H1 (cell line): Measurements from ENCODE around the gene PLCL1. TPM values are rescaled to one million over a fixed set of nuclear protein-coding genes. Genes with fewer than 3 reads are reported as not detected.

ENCODE experiments used
- CTCF ChIA-PET: fragments of 300-600 bp; sonication (Branson Sonifier 250); formaldehyde crosslinking; loops from one replicate; lab custom pipeline; 2021; ENCODE audit not compliant: partially characterized antibody; lab: Charles Lee
- POLR2A ChIA-PET: fragments of 300-600 bp; sonication (Branson Sonifier 250); formaldehyde crosslinking; loops from one replicate; lab custom pipeline; 2021; ENCODE audit warnings: inconsistent platforms; ENCODE audit not compliant: partially characterized antibody; lab: Charles Lee
- DNase-seq, 2 experiments: peaks; one replicate each; pipeline versions ENCODE4 v3.0.0 to v3.0.0-alpha.2; 2010 to 2022; ENCODE audit warnings: low spot score in 2 of 2, low read depth in 1 of 2, mixed read lengths in 1 of 2
- FAIRE-seq: peaks from 2 replicates; lab custom pipeline; 2011; peaks lifted over from hg19 to GRCh38; lab: Jason Lieb, UNC
- H2AFZ ChIP-seq: 2 replicates; pipeline ENCODE4 v1.8.1; 2012; ENCODE audit warnings: low read length, inconsistent platforms
- H2AK5ac ChIP-seq: 2 replicates; pipeline ENCODE4 v1.6.1; 2013; ENCODE audit warnings: low read depth, low read length
- H2BK120ac ChIP-seq: replicated peaks from 2 replicates; pipeline ENCODE3; 2013; ENCODE audit warnings: low read depth, low read length, inconsistent platforms
- H2BK12ac ChIP-seq: 2 replicates; pipeline ENCODE4 v1.6.1; 2013; ENCODE audit warnings: low read depth, low read length
- H2BK15ac ChIP-seq: 2 replicates; pipeline ENCODE4 v1.6.1; 2013; ENCODE audit warnings: low read length
- H2BK20ac ChIP-seq: 2 replicates; pipeline ENCODE4 v1.6.1; 2013; ENCODE audit warnings: low read length
- H2BK5ac ChIP-seq: 2 replicates; pipeline ENCODE4 v1.6.1; 2013; ENCODE audit warnings: low read depth, low read length
- H3K14ac ChIP-seq: 2 replicates; pipeline ENCODE4 v1.6.1; 2013; ENCODE audit warnings: inconsistent platforms; ENCODE audit not compliant: insufficient read length
- H3K18ac ChIP-seq: 2 replicates; pipeline ENCODE4 v1.6.1; 2013; ENCODE audit warnings: low read length; ENCODE audit errors: extremely low read depth
- H3K23ac ChIP-seq: 2 replicates; pipeline ENCODE4 v1.6.1; 2013; ENCODE audit warnings: inconsistent platforms; ENCODE audit not compliant: insufficient read length
- H3K23me2 ChIP-seq: 2 replicates; pipeline ENCODE4 v1.6.1; 2013; ENCODE audit warnings: low read depth, low read length
- H3K27ac ChIP-seq: 2 replicates; pipeline ENCODE4 v1.6.1; 2011; ENCODE audit warnings: low read depth, low read length, inconsistent platforms
- H3K27me3 ChIP-seq, 4 experiments: replicated peaks in 1 of 4; 1 replicate in 1 of 4; 2 replicates in 3 of 4; pipeline versions ENCODE4 v1.6.1 to v1.8.1; 2011 to 2013; ENCODE audit warnings: low read length in 3 of 4, mild to moderate bottlenecking in 3 of 4, inconsistent platforms in 2 of 4, mixed read lengths in 2 of 4, moderate library complexity in 1 of 4; ENCODE audit not compliant: control insufficient read depth in 3 of 4, insufficient read depth in 3 of 4; ENCODE audit errors: extremely low read depth in 1 of 4
- H3K36me3 ChIP-seq, 4 experiments: 2 replicates each; pipeline versions ENCODE4 v1.6.1 to v1.8.1; 2011 to 2013; ENCODE audit warnings: mild to moderate bottlenecking in 4 of 4, low read length in 3 of 4, moderate library complexity in 2 of 4, control low read depth in 1 of 4, inconsistent platforms in 1 of 4; ENCODE audit not compliant: insufficient read depth in 4 of 4, control insufficient read depth in 2 of 4
- H3K4ac ChIP-seq: replicated peaks from 2 replicates; pipeline ENCODE3; 2013; ENCODE audit warnings: low read length, low read depth, mixed read lengths, inconsistent platforms; ENCODE audit not compliant: insufficient read length
- H3K4me1 ChIP-seq, 4 experiments: replicated peaks in 1 of 4; 1 replicate in 1 of 4; 2 replicates in 3 of 4; pipeline versions ENCODE4 v1.6.1 to v1.8.1; 2011 to 2013; ENCODE audit warnings: low read length in 3 of 4, inconsistent platforms in 2 of 4, mixed read lengths in 1 of 4; ENCODE audit not compliant: insufficient read depth in 4 of 4, control insufficient read depth in 3 of 4
- H3K4me2 ChIP-seq, 2 experiments: 2 replicates each; pipeline versions ENCODE4 v1.6.1 to v1.8.1; 2011 to 2013; ENCODE audit warnings: low read depth in 2 of 2, low read length in 2 of 2, control low read depth in 1 of 2, inconsistent platforms in 1 of 2, mild to moderate bottlenecking in 1 of 2; ENCODE audit not compliant: insufficient read depth in 1 of 2
- H3K4me3 ChIP-seq, 4 experiments: fragments of 200-600, 300-600 bp in 1 of 4; sonication (generic), shearing (Covaris generic), sonication (Bioruptor Twin) in 1 of 4; 2 replicates each; pipeline versions ENCODE4 v1.5.1 to v1.8.1; 2011 to 2016; ENCODE audit warnings: low read length in 4 of 4, low read depth in 3 of 4, control low read depth in 2 of 4, inconsistent platforms in 2 of 4, mild to moderate bottlenecking in 2 of 4, mixed read lengths in 1 of 4, moderate library complexity in 1 of 4; ENCODE audit not compliant: insufficient read depth in 2 of 4; ENCODE audit errors: extremely low read depth in 1 of 4
- H3K56ac ChIP-seq: replicated peaks from 2 replicates; pipeline ENCODE3; 2013; ENCODE audit warnings: low read depth, mild to moderate bottlenecking, mixed read lengths, low read length, inconsistent platforms; ENCODE audit not compliant: insufficient read length
- H3K79me1 ChIP-seq: 2 replicates; pipeline ENCODE4 v1.6.1; 2013; ENCODE audit warnings: low read depth, low read length, control low read depth
- H3K79me2 ChIP-seq, 2 experiments: 2 replicates each; pipeline versions ENCODE4 v1.6.1 to v1.8.1; 2012 to 2013; ENCODE audit warnings: low read length in 2 of 2, mild to moderate bottlenecking in 2 of 2, inconsistent platforms in 1 of 2; ENCODE audit not compliant: insufficient read depth in 2 of 2, control insufficient read depth in 1 of 2
- H3K9ac ChIP-seq, 4 experiments: replicated peaks in 1 of 4; 1 replicate in 1 of 4; 2 replicates in 3 of 4; pipeline versions ENCODE4 v1.6.1 to v1.8.1; 2011 to 2013; ENCODE audit warnings: low read depth in 3 of 4, low read length in 3 of 4, control low read depth in 2 of 4, mild to moderate bottlenecking in 2 of 4, moderate library complexity in 2 of 4, inconsistent platforms in 1 of 4; ENCODE audit errors: extremely low read depth in 1 of 4
- H3K9me3 ChIP-seq, 2 experiments: 2 replicates each; pipeline versions ENCODE4 v1.6.1 to v1.8.1; 2012 to 2013; ENCODE audit warnings: mild to moderate bottlenecking in 2 of 2, moderate library complexity in 2 of 2, control low read depth in 1 of 2, inconsistent platforms in 1 of 2, low read depth in 1 of 2, low read length in 1 of 2, mixed read lengths in 1 of 2; ENCODE audit not compliant: insufficient read depth in 2 of 2
- H4K20me1 ChIP-seq, 2 experiments: replicated peaks in 1 of 2; 2 replicates each; pipeline versions ENCODE3 to v1.8.1; 2011 to 2013; ENCODE audit warnings: inconsistent platforms in 2 of 2, low read length in 2 of 2, mild to moderate bottlenecking in 1 of 2; ENCODE audit not compliant: insufficient read depth in 2 of 2, control insufficient read depth in 1 of 2
- H4K5ac ChIP-seq: 2 replicates; pipeline ENCODE4 v1.6.1; 2013; ENCODE audit warnings: low read length, low read depth, mixed read lengths, inconsistent platforms; ENCODE audit not compliant: insufficient read length
- H4K8ac ChIP-seq: 2 replicates; pipeline ENCODE4 v1.8.0; 2013; ENCODE audit warnings: mild to moderate bottlenecking, moderate library complexity, low read length, inconsistent platforms; ENCODE audit not compliant: insufficient read depth; ENCODE audit errors: extremely low read depth
- H4K91ac ChIP-seq: replicated peaks from 2 replicates; pipeline ENCODE3; 2013; ENCODE audit warnings: low read length, mixed read lengths, inconsistent platforms; ENCODE audit not compliant: insufficient read length
- BACH1 ChIP-seq: IDR thresholded peaks from 2 replicates; pipeline ENCODE4 v1.6.1; 2012; ENCODE audit warnings: low read length, improper control_type of control experiment
- CBX8 ChIP-seq: fragments of 300-800, 300-1000 bp; sonication (generic); IDR thresholded peaks from 2 replicates; pipeline ENCODE4 v1.7.1; 2016; ENCODE audit warnings: low read depth, low read length, borderline replicate concordance
- CEBPB ChIP-seq: IDR thresholded peaks from 2 replicates; pipeline ENCODE4 v1.6.1; 2012; ENCODE audit warnings: low read depth, low read length
- EP300 ChIP-seq, 2 experiments: IDR thresholded peaks; 1 replicate in 1 of 2; 2 replicates in 1 of 2; pipeline ENCODE4 v1.6.1; 2011 to 2012; ENCODE audit warnings: low read depth in 2 of 2, low read length in 2 of 2, mild to moderate bottlenecking in 2 of 2, borderline replicate concordance in 1 of 2, inconsistent platforms in 1 of 2, moderate library complexity in 1 of 2
- EZH2 ChIP-seq: fragments of 200-600 bp; sonication (generic); IDR thresholded peaks from 2 replicates; pipeline ENCODE4 v1.7.1; 2012; ENCODE audit warnings: low read depth, mild to moderate bottlenecking, moderate library complexity, low read length, inconsistent platforms; ENCODE audit not compliant: severe bottlenecking
- KDM5A ChIP-seq: fragments of 200-600 bp; IDR thresholded peaks from 2 replicates; pipeline ENCODE4 v1.7.1; 2012; ENCODE audit warnings: mild to moderate bottlenecking, low read length, inconsistent platforms, mixed read lengths
- POLR2A ChIP-seq, 2 experiments: IDR thresholded peaks; 1 replicate in 1 of 2; 2 replicates in 1 of 2; pipeline ENCODE4 v1.6.1; 2011; ENCODE audit warnings: low read depth in 2 of 2, low read length in 2 of 2, mild to moderate bottlenecking in 2 of 2; ENCODE audit errors: control extremely low read depth in 1 of 2
- POLR2AphosphoS5 ChIP-seq: IDR thresholded peaks from 2 replicates; pipeline ENCODE4 v1.6.1; 2011; ENCODE audit warnings: low read depth, low read length
- SIX5 ChIP-seq: IDR thresholded peaks from 2 replicates; pipeline ENCODE4 v1.6.1; 2011; ENCODE audit warnings: mild to moderate bottlenecking, low read depth, low read length
- WGBS, 2 experiments: shearing (Covaris generic) in 1 of 2; methylation state at CpG; one replicate each; pipeline versions ENCODE4 v1.1.6 to v1.1.7; 2013 to 2015; ENCODE audit warnings: low lambda C conversion rate in 2 of 2, mixed read lengths in 2 of 2, inconsistent platforms in 1 of 2, low coverage in 1 of 2, missing lambda C conversion rate in 1 of 2; ENCODE audit not compliant: insufficient replicate concordance in 2 of 2, insufficient coverage in 1 of 2, insufficient read length in 1 of 2; ENCODE audit errors: extremely low coverage in 1 of 2, missing lambda C conversion rate in 1 of 2; 5-methylcytosine and 5-hydroxymethylcytosine counted together
- polyA plus RNA-seq, 7 experiments: library from polyadenylated mRNA; depleted of rRNA in 3 of 7; stranded (reverse) in 5 of 7; unstranded in 2 of 7; fragments of >200 nt in 5 of 7; fragments of 200-250 nt in 2 of 7; gene quantifications; 1 replicate in 5 of 7; 2 replicates in 1 of 7; 4 replicates in 1 of 7; pipeline versions ENCODE4 v1.2.1 to v1.2.3, GENCODE V29; 2011 to 2013; ENCODE audit warnings: missing spikeins in 2 of 7, mixed read lengths in 2 of 7
- total RNA-seq: library from RNA; stranded (reverse); fragmentation: NEBNext Ultra II Directional; extraction: Animal tissue kit (Norgen Biotek cat#: 25700); gene quantifications from 2 replicates; pipeline ENCODE4 v1.2.1, GENCODE V29; 2021
- TF ChIP-seq, protein P1 (sequence below), 3 experiments: IDR thresholded peaks; 1 replicate in 2 of 3; 2 replicates in 1 of 3; pipeline versions ENCODE4 v1.5.1 to v1.6.1; 2011; ENCODE audit warnings: low read length in 3 of 3, mild to moderate bottlenecking in 3 of 3, inconsistent platforms in 2 of 3, low read depth in 1 of 3, moderate library complexity in 1 of 3; ENCODE audit not compliant: insufficient read depth in 1 of 3; ENCODE audit errors: control extremely low read depth in 1 of 3
- TF ChIP-seq, protein P2 (sequence below): IDR thresholded peaks from 2 replicates; pipeline ENCODE4 v1.6.1; 2012; ENCODE audit warnings: low read length, inconsistent platforms

The PLCL1 gene
- total and polyA plus RNA-seq, 2 of the 8 experiments (the other 6 are each of a cell fraction or from before 2014, with no cell fraction given): not detected

DNA sequence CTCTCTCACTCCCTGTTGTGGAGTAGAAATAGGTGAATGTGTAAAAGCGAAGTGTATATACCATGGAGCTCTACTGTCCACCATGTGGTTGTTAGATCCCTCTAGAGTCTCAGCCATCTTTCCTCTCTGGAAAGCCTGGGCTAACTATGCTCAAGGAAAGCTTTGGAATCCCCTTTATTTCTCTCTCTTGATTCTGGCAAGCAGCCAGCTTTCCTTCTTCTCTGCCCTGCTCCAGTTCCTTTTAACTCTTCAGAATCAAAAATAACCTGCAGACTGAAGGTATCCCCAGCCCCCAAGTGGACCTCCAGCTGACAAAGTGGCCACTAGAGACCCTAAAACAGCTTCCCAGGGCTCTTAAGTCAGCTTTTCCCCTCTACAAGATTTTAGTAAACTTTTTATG lies 381.9 kb downstream of the PLCL1 start:
- ChIA-PET POLR2A (interaction anchor here (0.7 kb wide), 1 partner anchor 1118 kb away, joined by 3 read pairs; no protein-coding TSS in a partner anchor), CTCF (no interaction called here)
- Histone ChIP-seq H3K9me3 (no peaks in the 10 kb centered on the region), H4K91ac (no peak overlapping the region), H4K20me1 (no peaks in the 10 kb centered on the region), H3K23me2 (no peaks in the 10 kb centered on the region), H4K5ac (no peak overlapping the region), H3K4me2 (no peak overlapping the region), H3K27me3 (no peaks in the 10 kb centered on the region), H3K36me3 (no peaks in the 10 kb centered on the region), H3K14ac (no peak overlapping the region), H3K4me1 (no peaks in the 10 kb centered on the region), H3K18ac (no peak overlapping the region), H3K23ac (no peak overlapping the region), H3K27ac (no peak overlapping the region), H3K79me1 (no peaks in the 10 kb centered on the region), H3K4me3 (no peak overlapping the region), H2BK5ac (no peak overlapping the region), H3K9ac (no peak overlapping the region), H2AFZ (no peak overlapping the region), H2BK12ac (no peak overlapping the region), H3K56ac (no peak overlapping the region), H2AK5ac (no peak overlapping the region), H2BK15ac (no peak overlapping the region), H4K8ac (no peak overlapping the region), H3K79me2 (no peaks in the 10 kb centered on the region), H3K4ac (no peak overlapping the region), H2BK20ac (no peak overlapping the region), H2BK120ac (no peak overlapping the region)
- TF ChIP-seq POLR2A (IDR thresholded peaks at IDR 0.05; ENCODE audit: control extremely low read depth in 1 of 2, low read depth in 2 of 2, low read length in 2 of 2) (no peak), SIX5 (no peak), BACH1 (no peak), EZH2 (no peak), EP300 (IDR thresholded peaks at IDR 0.05; ENCODE audit: borderline replicate concordance in 1 of 2, low read depth in 2 of 2, low read length in 2 of 2) (no peak), CEBPB (no peak), POLR2AphosphoS5 (no peak), KDM5A (no peak), CBX8 (no peak)
- TF ChIP-seq, protein P1, sequence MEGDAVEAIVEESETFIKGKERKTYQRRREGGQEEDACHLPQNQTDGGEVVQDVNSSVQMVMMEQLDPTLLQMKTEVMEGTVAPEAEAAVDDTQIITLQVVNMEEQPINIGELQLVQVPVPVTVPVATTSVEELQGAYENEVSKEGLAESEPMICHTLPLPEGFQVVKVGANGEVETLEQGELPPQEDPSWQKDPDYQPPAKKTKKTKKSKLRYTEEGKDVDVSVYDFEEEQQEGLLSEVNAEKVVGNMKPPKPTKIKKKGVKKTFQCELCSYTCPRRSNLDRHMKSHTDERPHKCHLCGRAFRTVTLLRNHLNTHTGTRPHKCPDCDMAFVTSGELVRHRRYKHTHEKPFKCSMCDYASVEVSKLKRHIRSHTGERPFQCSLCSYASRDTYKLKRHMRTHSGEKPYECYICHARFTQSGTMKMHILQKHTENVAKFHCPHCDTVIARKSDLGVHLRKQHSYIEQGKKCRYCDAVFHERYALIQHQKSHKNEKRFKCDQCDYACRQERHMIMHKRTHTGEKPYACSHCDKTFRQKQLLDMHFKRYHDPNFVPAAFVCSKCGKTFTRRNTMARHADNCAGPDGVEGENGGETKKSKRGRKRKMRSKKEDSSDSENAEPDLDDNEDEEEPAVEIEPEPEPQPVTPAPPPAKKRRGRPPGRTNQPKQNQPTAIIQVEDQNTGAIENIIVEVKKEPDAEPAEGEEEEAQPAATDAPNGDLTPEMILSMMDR (IDR thresholded peaks at IDR 0.05; ENCODE audit: control extremely low read depth in 1 of 3, insufficient read depth in 1 of 3, low read depth in 1 of 3, low read length in 3 of 3): no peak
- TF ChIP-seq, protein P2, sequence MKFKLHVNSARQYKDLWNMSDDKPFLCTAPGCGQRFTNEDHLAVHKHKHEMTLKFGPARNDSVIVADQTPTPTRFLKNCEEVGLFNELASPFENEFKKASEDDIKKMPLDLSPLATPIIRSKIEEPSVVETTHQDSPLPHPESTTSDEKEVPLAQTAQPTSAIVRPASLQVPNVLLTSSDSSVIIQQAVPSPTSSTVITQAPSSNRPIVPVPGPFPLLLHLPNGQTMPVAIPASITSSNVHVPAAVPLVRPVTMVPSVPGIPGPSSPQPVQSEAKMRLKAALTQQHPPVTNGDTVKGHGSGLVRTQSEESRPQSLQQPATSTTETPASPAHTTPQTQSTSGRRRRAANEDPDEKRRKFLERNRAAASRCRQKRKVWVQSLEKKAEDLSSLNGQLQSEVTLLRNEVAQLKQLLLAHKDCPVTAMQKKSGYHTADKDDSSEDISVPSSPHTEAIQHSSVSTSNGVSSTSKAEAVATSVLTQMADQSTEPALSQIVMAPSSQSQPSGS: no peak
- FAIRE-seq: no peak
- DNase-seq: no peak
- 94% methylated on average over 1 of the region's 1 CpG; no CpG with 5 or more reads in 1 of the 2 experiments for WGBS, 2 experiments
